Measurements from ENCODE around the gene PBX3. TPM values are rescaled to one million over a fixed set of nuclear protein-coding genes. Genes with fewer than 3 reads are reported as not detected.

The PBX3 gene
- total and polyA plus RNA-seq, 2 donors (not counting 1 experiment from before 2014, with no cell fraction given), result 15.5 to 39.0 TPM

GRCh38 chr9:126000256-126000655, 253.1 kb downstream of the PBX3 start:
- H3K79me2 ChIP-seq (ENCODE audit: control insufficient read depth, insufficient read depth, low read length), result no peaks in the 10 kb centered on the region
- H3K4me2 ChIP-seq (replicated peaks; ENCODE audit: low read depth, low read length, poor library complexity, severe bottlenecking), result no peak overlapping the region
- Mint-ChIP-seq H3K4me1 (no peaks in the 10 kb centered on the region), H3K27me3 (peaks cover 8% of the 10 kb centered on the region), H3K27ac (no peak overlapping the region), H3K4me3 (no peak overlapping the region), H3K9me3 (ENCODE audit: insufficient read depth) (no peaks in the 10 kb centered on the region)
- H3K4me1 ChIP-seq (ENCODE audit: control insufficient read depth in 2 of 2, insufficient read depth in 2 of 2, low read length in 2 of 2), result no peaks in the 10 kb centered on the region
- DNase-seq (no peak), ATAC-seq (ENCODE audit: low read depth) (no peak)
- no peaks in the 10 kb centered on the region for H3K27me3 ChIP-seq (replicated peaks in 1 of 4; ENCODE audit: control extremely low read depth in 1 of 4, control insufficient read depth in 3 of 4, insufficient read depth in 4 of 4, low read length in 3 of 4)
- H3K27ac ChIP-seq (ENCODE audit: low read length in 2 of 2), result no peak overlapping the region
- POLR2A ChIA-PET, result no interaction called here
- intact Hi-C loops (cut with micrococcal nuclease), result no loop called here
- TF ChIP-seq CTCF (IDR thresholded peaks at IDR 0.05) (no peak), EZH2 (IDR thresholded peaks at IDR 0.05; ENCODE audit: borderline replicate concordance, insufficient read depth, low read depth, low read length, poor library complexity, severe bottlenecking) (no peak)
- H3K36me3 ChIP-seq (replicated peaks in 1 of 2; ENCODE audit: control extremely low read depth in 1 of 2, control insufficient read depth in 1 of 2, extremely low read depth in 1 of 2, insufficient read depth in 2 of 2, low read length in 1 of 2), result no peaks in the 10 kb centered on the region
- no peak overlapping the region for H3K4me3 ChIP-seq (ENCODE audit: control extremely low read depth in 1 of 5, extremely low read depth in 1 of 5, insufficient read depth in 1 of 5, low read depth in 2 of 5, low read length in 4 of 5)
- peaks cover 0 to 2% (median 0%) of the 10 kb centered on the region in 3 donors for H3K9me3 ChIP-seq (ENCODE audit: control extremely low read depth in 1 of 3, control insufficient read depth in 2 of 3, insufficient read depth in 1 of 3, low read length in 2 of 3)
- no peak overlapping the region for H2AFZ ChIP-seq (ENCODE audit: insufficient read depth, low read depth, low read length, poor library complexity, severe bottlenecking)
- 96% methylated on average over 4 of the region's 6 CpGs for WGBS (ENCODE audit: insufficient coverage)
- H4K20me1 ChIP-seq (ENCODE audit: control insufficient read depth, insufficient read depth, low read length, poor library complexity, severe bottlenecking), result no peaks in the 10 kb centered on the region
- CTCF ChIA-PET, result no interaction called here
- no peak overlapping the region for H3K9ac ChIP-seq (ENCODE audit: low read length)

- CTCF ChIA-PET, result no interaction called here
- no peaks in the 10 kb centered on the region for H3K79me2 ChIP-seq (ENCODE audit: control insufficient read depth, insufficient read depth, low read length)
- no peaks in the 10 kb centered on the region for H3K36me3 ChIP-seq (replicated peaks in 1 of 2; ENCODE audit: control extremely low read depth in 1 of 2, control insufficient read depth in 1 of 2, extremely low read depth in 1 of 2, insufficient read depth in 2 of 2, low read length in 1 of 2)
- H3K4me2 ChIP-seq (replicated peaks; ENCODE audit: low read depth, low read length, poor library complexity, severe bottlenecking), result no peak overlapping the region
- no peak overlapping the region for H3K4me3 ChIP-seq (ENCODE audit: control extremely low read depth in 1 of 5, extremely low read depth in 1 of 5, insufficient read depth in 1 of 5, low read depth in 2 of 5, low read length in 4 of 5)
- H3K27ac Mint-ChIP-seq, result no peak overlapping the region
- H3K9ac ChIP-seq (ENCODE audit: low read length), result no peak overlapping the region
- no peaks in the 10 kb centered on the region for H4K20me1 ChIP-seq (ENCODE audit: control insufficient read depth, insufficient read depth, low read length, poor library complexity, severe bottlenecking)
- WGBS (ENCODE audit: insufficient coverage), result 69% methylated on average over 17 of the region's 23 CpGs
- H3K4me1 ChIP-seq (ENCODE audit: control insufficient read depth in 2 of 2, insufficient read depth in 2 of 2, low read length in 2 of 2), result no peaks in the 10 kb centered on the region
- ATAC-seq (ENCODE audit: low read depth) (no peak), DNase-seq (no peak)
- H3K27me3 ChIP-seq (replicated peaks in 1 of 4; ENCODE audit: control extremely low read depth in 1 of 4, control insufficient read depth in 3 of 4, insufficient read depth in 4 of 4, low read length in 3 of 4), result no peaks in the 10 kb centered on the region
- H3K9me3 Mint-ChIP-seq (ENCODE audit: insufficient read depth), result no peaks in the 10 kb centered on the region
- no peak overlapping the region for H2AFZ ChIP-seq (ENCODE audit: insufficient read depth, low read depth, low read length, poor library complexity, severe bottlenecking)
- no peak overlapping the region for H3K4me3 Mint-ChIP-seq
- H3K27ac ChIP-seq (ENCODE audit: low read length in 2 of 2), result no peak overlapping the region
- peaks cover 6% of the 10 kb centered on the region for H3K27me3 Mint-ChIP-seq
- no peaks in the 10 kb centered on the region for H3K4me1 Mint-ChIP-seq
- intact Hi-C loops (cut with micrococcal nuclease), result no loop called here
- POLR2A ChIA-PET, result no interaction called here
- peaks cover 0 to 2% (median 0%) of the 10 kb centered on the region in 3 donors for H3K9me3 ChIP-seq (ENCODE audit: control extremely low read depth in 1 of 3, control insufficient read depth in 2 of 3, insufficient read depth in 1 of 3, low read length in 2 of 3)
- no peak for TF ChIP-seq EZH2 (IDR thresholded peaks at IDR 0.05; ENCODE audit: borderline replicate concordance, insufficient read depth, low read depth, low read length, poor library complexity, severe bottlenecking)
- TF ChIP-seq CTCF (IDR thresholded peaks at IDR 0.05), result no peak
Measured at GRCh38 chr9:126000731-126001580, 253.8 kb downstream of the PBX3 start.

All from B cell (primary cell).